Cardiac muscle cell (in vitro differentiated cells and primary cell): ENCODE measurements around the gene KLHL8. TPM values are rescaled to one million over a fixed set of nuclear protein-coding genes. Genes with fewer than 3 reads are reported as not detected.

Experiments used
- DNase-seq, 2 donors: peaks; one replicate each; pipeline versions ENCODE4 v3.0.0 to v3.0.0-alpha.2; 2010 to 2017; ENCODE audit warnings: low read depth in 1 of 2, low spot score in 1 of 2
- H3K27ac ChIP-seq: fragments of 200-600 bp; sonication (generic); 2 replicates; pipeline ENCODE4 v1.5.1; 2016
- H3K27me3 ChIP-seq: fragments of 200-600 bp; sonication (generic); 2 replicates; pipeline ENCODE4 v1.6.0; 2016; ENCODE audit warnings: control low read depth
- H3K36me3 ChIP-seq: fragments of 200-600 bp; sonication (generic); 2 replicates; pipeline ENCODE4 v1.5.1; 2016; ENCODE audit warnings: control low read depth
- H3K4me1 ChIP-seq: fragments of 200-600 bp; sonication (generic); 2 replicates; pipeline ENCODE4 v1.8.1; 2017; ENCODE audit warnings: low read depth, mild to moderate bottlenecking, mixed run types
- H3K4me3 ChIP-seq: fragments of 200-600 bp; sonication (generic); 2 replicates; pipeline ENCODE4 v1.5.1; 2016; ENCODE audit warnings: mild to moderate bottlenecking
- H3K9me3 ChIP-seq: fragments of 200-600 bp; sonication (generic); 2 replicates; pipeline ENCODE4 v1.5.1; 2017; ENCODE audit warnings: low read depth, mild to moderate bottlenecking, control low read depth
- polyA plus RNA-seq: library from polyadenylated mRNA; unstranded; fragments of >200 nt; fragmentation: Nextera tagmentation; extraction: Ambion mirVana; gene quantifications from 2 replicates; pipeline ENCODE4 v1.2.1, GENCODE V29; 2016
- total RNA-seq: library from RNA; depleted of rRNA; stranded (reverse); fragments of >200 nt; gene quantifications from 2 replicates; pipeline ENCODE4 v1.2.3, GENCODE V29; 2016
- TF ChIP-seq, protein P1 (sequence below): IDR thresholded peaks from 2 replicates; pipeline ENCODE4 v1.5.1; 2012; ENCODE audit warnings: low read depth, mild to moderate bottlenecking, low read length

The KLHL8 gene
- total RNA-seq (3.8 and 8.0 TPM in 2 replicates), polyA plus RNA-seq (5.4 and 12.9 TPM in 2 replicates)

DNA sequence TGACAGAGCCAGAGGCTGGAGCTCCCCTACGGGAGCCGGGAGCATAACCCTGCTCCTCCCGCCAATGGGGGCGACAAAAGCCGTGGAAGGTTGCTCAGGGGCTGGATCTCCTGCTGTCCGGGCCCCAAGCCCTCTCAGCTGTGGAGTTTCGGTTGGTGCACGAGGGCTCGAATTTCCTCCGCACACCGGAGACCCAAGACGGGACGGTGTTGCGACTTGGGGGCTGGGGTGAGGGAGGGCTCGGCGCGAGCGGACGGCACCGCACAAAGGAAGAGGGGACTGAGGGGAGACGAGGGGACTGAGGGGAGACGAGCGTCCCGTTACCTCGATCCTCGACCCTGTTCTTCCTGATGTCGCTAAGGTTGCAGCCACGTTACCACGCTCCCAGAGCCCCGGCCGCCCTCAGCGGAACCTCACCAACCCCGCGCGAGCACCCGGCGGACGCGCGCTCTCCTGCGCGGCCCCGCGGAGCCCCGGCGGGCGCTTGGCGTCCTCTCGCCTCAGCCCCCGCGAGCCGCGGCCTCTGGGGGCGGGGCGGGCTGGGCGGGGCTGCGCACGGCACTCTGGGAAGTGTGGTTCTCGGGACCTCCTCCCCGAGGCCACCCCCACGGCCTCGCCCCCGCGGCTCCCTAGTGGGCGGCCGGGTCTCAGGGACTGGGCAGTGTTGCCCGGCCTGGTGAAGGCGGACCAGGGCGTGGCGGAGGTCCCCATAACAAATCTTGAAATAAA is at the start of gene KLHL8:
TSS of gene KLHL8 (minus strand) at position 525 of the 729 bp plus-strand sequence. CDS start 25,079 bp downstream, outside the sequence.
- Histone ChIP-seq H3K27ac (peak within 1 kb of the TSS; percentile 87), H3K27me3 (no peaks in the 10 kb centered on the region), H3K9me3 (no peaks in the 10 kb centered on the region), H3K4me3 (peak within 1 kb of the TSS; percentile 76), H3K36me3 (no peaks in the 10 kb centered on the region), H3K4me1 (no peaks in the 10 kb centered on the region)
- peak; percentile 90 to 93 for DNase-seq
- TF ChIP-seq, protein P1, sequence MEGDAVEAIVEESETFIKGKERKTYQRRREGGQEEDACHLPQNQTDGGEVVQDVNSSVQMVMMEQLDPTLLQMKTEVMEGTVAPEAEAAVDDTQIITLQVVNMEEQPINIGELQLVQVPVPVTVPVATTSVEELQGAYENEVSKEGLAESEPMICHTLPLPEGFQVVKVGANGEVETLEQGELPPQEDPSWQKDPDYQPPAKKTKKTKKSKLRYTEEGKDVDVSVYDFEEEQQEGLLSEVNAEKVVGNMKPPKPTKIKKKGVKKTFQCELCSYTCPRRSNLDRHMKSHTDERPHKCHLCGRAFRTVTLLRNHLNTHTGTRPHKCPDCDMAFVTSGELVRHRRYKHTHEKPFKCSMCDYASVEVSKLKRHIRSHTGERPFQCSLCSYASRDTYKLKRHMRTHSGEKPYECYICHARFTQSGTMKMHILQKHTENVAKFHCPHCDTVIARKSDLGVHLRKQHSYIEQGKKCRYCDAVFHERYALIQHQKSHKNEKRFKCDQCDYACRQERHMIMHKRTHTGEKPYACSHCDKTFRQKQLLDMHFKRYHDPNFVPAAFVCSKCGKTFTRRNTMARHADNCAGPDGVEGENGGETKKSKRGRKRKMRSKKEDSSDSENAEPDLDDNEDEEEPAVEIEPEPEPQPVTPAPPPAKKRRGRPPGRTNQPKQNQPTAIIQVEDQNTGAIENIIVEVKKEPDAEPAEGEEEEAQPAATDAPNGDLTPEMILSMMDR, result peak; percentile 1

DNA sequence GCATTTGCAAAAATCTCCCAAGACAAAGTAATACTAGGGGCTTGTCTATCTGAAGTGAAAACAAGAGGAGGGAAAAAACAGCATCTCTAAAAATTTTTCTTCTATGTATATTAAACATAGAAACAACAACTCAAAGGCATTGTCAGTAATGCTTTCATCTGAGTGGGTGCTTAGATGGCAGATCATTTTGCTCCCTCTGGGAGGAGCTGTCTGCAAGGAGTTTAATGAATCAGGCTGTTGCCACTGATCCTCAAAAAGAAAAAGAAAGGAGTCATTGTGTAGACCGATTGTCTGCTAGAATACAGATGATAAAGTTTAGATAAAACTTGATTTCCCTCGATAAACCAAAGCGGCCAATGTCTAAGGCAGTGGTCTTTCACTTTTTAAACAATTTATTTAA is 49.7 kb upstream of the KLHL8 start:
- H3K9me3 ChIP-seq, result no peaks in the 10 kb centered on the region
- peak; percentile 32 to 75 for DNase-seq
- H3K4me1 ChIP-seq, result no peaks in the 10 kb centered on the region
- no peaks in the 10 kb centered on the region for H3K36me3 ChIP-seq
- no peaks in the 10 kb centered on the region for H3K27me3 ChIP-seq
- TF ChIP-seq, protein P1, result peak; percentile 73
- no peak overlapping the region for H3K4me3 ChIP-seq
- H3K27ac ChIP-seq, result no peak overlapping the region

DNA sequence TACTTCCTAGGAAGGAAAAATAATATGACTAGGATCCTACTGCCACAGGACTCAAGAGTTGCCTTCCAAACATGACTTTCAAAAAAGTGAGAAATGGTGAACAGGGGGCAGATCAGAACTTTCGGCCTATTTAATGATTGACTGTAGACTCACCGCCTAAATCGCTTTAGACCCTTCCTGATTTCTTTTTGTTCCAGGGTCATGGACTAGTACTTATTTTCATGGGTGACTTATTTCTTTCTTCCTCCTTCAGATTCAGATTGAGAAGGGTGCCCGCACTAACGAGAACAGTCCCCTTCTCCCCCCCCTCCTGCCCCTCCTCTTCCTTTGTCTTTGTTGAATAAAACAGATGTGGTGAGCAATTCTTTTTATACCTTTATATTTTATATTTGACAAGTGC is 48.0 kb upstream of the KLHL8 start:
- Histone ChIP-seq H3K4me3 (no peak overlapping the region), H3K36me3 (no peaks in the 10 kb centered on the region), H3K27me3 (no peaks in the 10 kb centered on the region), H3K27ac (no peak overlapping the region), H3K9me3 (no peaks in the 10 kb centered on the region), H3K4me1 (no peaks in the 10 kb centered on the region)
- TF ChIP-seq, protein P1, result no peak
- no peak for DNase-seq

DNA sequence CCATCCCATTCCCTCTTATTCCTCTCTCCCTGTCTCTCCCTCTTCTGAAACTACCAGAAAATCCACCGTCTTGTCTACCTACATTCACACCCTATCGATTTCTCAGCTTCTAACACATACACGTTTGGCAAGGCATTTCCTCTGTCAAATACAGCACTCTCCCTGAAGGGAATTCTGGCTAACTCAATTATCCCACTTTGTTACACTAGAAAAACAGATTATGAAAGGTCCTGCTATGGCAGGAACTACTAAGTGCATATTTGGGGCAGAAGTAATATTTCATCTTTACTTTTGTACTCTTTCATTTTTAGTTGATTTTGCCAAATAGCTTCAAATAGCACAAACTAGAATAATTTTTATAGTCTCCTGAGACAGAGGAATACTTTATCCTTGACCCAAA is 46.6 kb upstream of the KLHL8 start:
- no peaks in the 10 kb centered on the region for H3K36me3 ChIP-seq
- no peak for DNase-seq
- H3K27ac ChIP-seq, result no peak overlapping the region
- TF ChIP-seq, protein P1, result no peak
- H3K4me3 ChIP-seq, result no peak overlapping the region
- H3K27me3 ChIP-seq, result no peaks in the 10 kb centered on the region
- no peaks in the 10 kb centered on the region for H3K4me1 ChIP-seq
- no peaks in the 10 kb centered on the region for H3K9me3 ChIP-seq

DNA sequence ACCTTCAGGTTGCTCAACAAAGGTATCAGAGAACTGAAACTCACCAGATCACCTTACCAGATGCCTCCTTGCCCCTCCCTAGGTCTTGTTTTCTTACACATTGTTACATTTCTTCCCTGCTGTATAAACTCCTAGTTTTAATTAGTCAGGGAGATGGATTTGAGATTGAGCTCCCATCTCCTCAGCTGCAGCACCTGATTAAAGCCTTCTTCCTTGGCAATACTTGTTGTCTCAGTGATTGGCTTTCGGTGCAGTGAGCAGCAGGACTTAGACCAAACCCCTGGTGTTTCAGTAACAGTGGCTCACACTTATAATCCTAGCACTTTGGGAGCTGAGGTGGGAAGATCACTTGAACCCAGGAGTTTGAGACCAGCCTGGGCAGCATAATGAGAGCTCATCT is 42.5 kb upstream of the KLHL8 start:
- Histone ChIP-seq H3K9me3 (no peaks in the 10 kb centered on the region), H3K27ac (no peak overlapping the region), H3K27me3 (no peaks in the 10 kb centered on the region), H3K4me3 (no peak overlapping the region), H3K4me1 (no peaks in the 10 kb centered on the region), H3K36me3 (no peaks in the 10 kb centered on the region)
- DNase-seq, result no peak
- TF ChIP-seq, protein P1, result no peak
